Pulmonary artery endothelial cell (primary cell): Measurements from ENCODE around the gene THOP1. TPM values are rescaled to one million over a fixed set of nuclear protein-coding genes. Genes with fewer than 3 reads are reported as not detected.

Source experiments
- DNase-seq: peaks from one replicate; pipeline ENCODE4 v3.0.0-alpha.2; 2011; ENCODE audit warnings: low read depth, low spot score
- total RNA-seq: library from RNA; depleted of rRNA; stranded (reverse); fragments of >200 nt; gene quantifications from 2 replicates; pipeline ENCODE4 v1.2.3, GENCODE V29; 2014

THOP1 gene
- total RNA-seq, 1 donor from 2014 or later: 195 TPM

DNA sequence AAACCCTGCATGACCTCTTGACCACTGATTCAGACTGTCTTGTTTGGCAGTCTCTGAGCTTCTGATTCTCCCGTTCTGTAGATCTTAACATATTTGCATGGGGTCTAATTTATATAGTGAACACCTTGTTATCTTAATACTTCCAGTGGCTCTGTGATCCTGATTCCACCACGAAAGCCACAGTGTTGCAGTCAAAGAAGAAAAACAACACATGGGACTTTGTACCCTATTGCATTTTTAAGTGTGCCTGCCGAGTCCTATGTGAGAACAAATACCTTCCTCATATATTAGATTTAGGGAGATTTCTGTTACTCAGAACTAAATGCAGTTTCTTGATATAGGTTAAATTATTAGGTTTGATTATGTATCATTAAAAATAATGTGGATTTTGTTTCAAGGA lies 69.5 kb downstream of the THOP1 start:
- DNase-seq: no peak

DNA sequence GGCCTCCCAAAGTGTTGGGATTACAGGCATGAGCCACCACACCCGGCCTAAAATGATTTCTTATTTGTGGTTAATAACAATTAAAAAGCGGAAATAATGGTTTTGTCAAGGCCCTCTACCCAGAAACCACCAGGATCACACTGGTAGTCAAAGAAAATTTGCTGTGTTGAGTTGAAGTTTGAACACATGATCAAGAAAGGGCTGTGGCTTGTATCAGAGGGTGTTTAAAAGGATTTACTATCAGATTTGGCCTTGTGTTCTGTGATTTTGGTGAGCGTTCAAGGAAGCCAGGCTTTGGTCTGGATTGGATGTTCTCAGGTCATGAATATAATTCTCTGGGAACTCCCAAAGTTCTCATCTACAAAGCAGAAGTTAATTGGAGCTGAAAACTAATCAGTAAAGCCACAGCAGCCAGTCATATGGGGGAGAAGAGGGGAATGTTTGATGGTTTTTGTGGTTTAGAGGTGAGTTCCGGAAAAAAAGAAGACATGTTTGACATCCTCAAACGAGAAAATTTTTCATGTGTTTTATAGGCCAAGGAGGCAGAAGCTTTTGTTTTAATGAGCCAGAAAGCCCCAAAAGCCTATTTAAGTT lies 71.3 kb downstream of the THOP1 start:
- no peak for DNase-seq

DNA sequence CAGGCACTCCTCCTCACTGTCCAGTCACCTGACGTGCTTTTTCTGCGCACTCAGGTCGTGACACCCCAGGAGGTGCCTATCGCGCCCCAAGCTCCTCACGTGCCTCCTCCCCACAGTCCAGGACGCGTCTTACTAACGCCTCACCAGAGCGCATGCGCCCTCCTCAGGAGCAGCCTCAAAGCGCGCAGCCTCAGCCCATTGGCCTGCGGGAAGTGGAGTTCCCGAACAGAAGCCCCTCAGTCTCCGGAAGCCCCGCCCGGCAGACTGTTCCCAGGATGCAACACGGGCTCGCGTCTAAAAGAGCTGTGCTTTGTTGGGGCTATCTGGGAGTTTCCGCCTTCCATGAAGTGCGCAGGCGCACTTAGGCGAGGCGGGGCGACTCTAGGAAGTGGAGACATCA lies 73.6 kb downstream of the THOP1 start:
- DNase-seq: no peak

DNA sequence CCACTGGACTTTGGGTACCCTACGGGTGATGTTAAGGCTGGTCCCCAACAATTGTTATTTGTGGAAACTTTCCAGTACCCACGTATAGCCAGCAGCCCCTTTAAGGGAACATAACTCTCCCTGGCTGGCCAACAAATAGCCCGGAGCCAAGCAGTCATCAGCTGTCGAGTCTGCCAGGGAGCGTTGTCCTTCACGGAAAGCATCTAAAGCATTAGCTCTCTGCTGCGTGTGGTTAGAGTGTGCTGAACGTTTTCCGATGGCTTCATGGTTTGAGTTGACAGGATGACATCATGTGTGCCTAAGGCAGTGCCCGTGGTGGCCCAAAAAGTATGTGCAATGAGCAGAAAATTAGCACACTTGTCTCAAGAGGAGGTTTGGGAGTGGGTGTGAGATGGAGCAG lies 78.5 kb downstream of the THOP1 start:
- no peak for DNase-seq

Other genes starting within 250 kb of the THOP1 start
- 0.11 and 0.20 TPM in 2 replicates for gene GNG7, start 82.8 kb upstream of the THOP1 start, total RNA-seq
- gene DIRAS1, start 64.1 kb upstream of the THOP1 start, total RNA-seq: under 0.01 and 0.04 TPM in 2 replicates
- gene SLC39A3, start 45.5 kb upstream of the THOP1 start, total RNA-seq: 18.0 and 25.9 TPM in 2 replicates
- 49.1 and 55.0 TPM in 2 replicates for gene SGTA, start 2.2 kb upstream of the THOP1 start, total RNA-seq
- gene ZNF554, start 34.4 kb downstream of the THOP1 start, total RNA-seq: 2.4 and 3.2 TPM in 2 replicates
- gene ZNF555, start 56.0 kb downstream of the THOP1 start, total RNA-seq: 4.7 and 7.4 TPM in 2 replicates
- gene ZNF556, start 81.8 kb downstream of the THOP1 start, total RNA-seq: 0.04 TPM in 1 of 2 replicates, not detected in the other
- gene ZNF57, start 115.4 kb downstream of the THOP1 start, total RNA-seq: 7.0 and 8.2 TPM in 2 replicates
- gene ZNF77, start 159.5 kb downstream of the THOP1 start, total RNA-seq: 7.6 and 8.6 TPM in 2 replicates
- gene TLE6, start 192.1 kb downstream of the THOP1 start, total RNA-seq: 1.9 and 3.4 TPM in 2 replicates
- 19.2 and 20.6 TPM in 2 replicates for gene TLE2, start 243.8 kb downstream of the THOP1 start, total RNA-seq